ENCODE data around the gene ORAI2. TPM values are rescaled to one million over a fixed set of nuclear protein-coding genes. Genes with fewer than 3 reads are reported as not detected.
A peak's percentile ranks its signal among the peaks of the same experiment; 100 is the strongest.

ORAI2 gene
- total and polyA plus RNA-seq, 4 donors = 7.6 to 48.9 (median 27.4) TPM

DNA sequence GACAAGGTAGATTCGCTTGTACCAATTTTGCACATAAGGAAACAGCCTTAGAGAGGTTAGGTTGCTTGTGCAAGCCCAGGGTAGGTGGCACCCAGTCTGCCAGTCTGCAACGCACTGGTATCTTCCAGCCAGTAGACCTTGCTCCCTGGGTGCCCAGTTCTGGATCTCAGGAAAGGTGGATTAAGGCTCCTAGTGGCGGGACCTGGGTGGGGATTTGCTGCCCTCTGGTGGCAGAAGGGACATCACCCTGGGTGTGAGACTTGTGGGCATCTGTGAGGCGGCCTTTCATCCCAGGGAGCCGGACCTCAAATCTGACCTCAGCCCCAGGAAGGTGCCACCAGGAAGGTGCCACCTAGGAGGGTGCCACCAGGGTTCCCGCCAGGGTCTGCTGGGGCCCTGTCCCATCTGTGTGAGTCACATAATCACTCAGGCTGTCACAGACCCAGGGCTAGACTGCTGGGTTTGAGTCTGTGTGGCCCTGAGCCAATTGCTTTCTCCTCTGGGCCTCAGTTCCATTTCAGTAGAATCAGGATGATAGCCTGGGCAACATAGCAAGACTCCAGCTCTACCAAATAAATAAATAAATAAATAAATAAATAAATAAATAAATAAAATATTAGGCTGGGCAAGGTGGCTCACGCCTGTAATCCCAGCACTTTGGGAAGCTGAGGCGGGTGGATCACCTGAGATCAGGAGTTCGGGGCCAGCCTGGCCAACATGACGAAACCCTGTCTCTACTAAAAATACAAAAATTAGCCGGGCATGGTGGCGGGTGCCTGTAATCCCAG lies 42.5 kb upstream of the ORAI2 start:
- Histone ChIP-seq H3K9me3 (ENCODE audit: control insufficient read depth in 4 of 4, insufficient read depth in 3 of 4, low read length in 3 of 4) (no peaks in the 10 kb centered on the region), H3K36me3 (ENCODE audit: control insufficient read depth in 4 of 4, insufficient read depth in 4 of 4, low read length in 4 of 4) (peaks cover 0 to 12% (median 7%) of the 10 kb centered on the region in 4 donors), H3K27ac (ENCODE audit: low read depth in 1 of 2, low read length in 1 of 2) (no peak overlapping the region), H3K4me3 (no peak overlapping the region), H3K27me3 (ENCODE audit: control insufficient read depth in 3 of 3, insufficient read depth in 3 of 3, low read length in 2 of 3) (no peaks in the 10 kb centered on the region), H3K9ac (ENCODE audit: insufficient read depth in 1 of 2, low read length in 2 of 2) (no peak overlapping the region), H3K4me1 (ENCODE audit: control insufficient read depth in 5 of 5, insufficient read depth in 5 of 5, low read length in 5 of 5) (peaks cover 0 to 3% (median 0%) of the 10 kb centered on the region in 5 donors)
- ATAC-seq (ENCODE audit: insufficient read depth, low FRiP score) = peak; percentile 85
- peak; percentile 78 to 84 (median 79) for DNase-seq
- TF ChIP-seq, protein P1, sequence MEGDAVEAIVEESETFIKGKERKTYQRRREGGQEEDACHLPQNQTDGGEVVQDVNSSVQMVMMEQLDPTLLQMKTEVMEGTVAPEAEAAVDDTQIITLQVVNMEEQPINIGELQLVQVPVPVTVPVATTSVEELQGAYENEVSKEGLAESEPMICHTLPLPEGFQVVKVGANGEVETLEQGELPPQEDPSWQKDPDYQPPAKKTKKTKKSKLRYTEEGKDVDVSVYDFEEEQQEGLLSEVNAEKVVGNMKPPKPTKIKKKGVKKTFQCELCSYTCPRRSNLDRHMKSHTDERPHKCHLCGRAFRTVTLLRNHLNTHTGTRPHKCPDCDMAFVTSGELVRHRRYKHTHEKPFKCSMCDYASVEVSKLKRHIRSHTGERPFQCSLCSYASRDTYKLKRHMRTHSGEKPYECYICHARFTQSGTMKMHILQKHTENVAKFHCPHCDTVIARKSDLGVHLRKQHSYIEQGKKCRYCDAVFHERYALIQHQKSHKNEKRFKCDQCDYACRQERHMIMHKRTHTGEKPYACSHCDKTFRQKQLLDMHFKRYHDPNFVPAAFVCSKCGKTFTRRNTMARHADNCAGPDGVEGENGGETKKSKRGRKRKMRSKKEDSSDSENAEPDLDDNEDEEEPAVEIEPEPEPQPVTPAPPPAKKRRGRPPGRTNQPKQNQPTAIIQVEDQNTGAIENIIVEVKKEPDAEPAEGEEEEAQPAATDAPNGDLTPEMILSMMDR (IDR thresholded peaks at IDR 0.05; ENCODE audit: control extremely low read depth, extremely low read depth) = peak; percentile 84
- 66 to 74% methylated on average over 11 to 12 of the region's 12 CpGs for WGBS, 2 donors

DNA sequence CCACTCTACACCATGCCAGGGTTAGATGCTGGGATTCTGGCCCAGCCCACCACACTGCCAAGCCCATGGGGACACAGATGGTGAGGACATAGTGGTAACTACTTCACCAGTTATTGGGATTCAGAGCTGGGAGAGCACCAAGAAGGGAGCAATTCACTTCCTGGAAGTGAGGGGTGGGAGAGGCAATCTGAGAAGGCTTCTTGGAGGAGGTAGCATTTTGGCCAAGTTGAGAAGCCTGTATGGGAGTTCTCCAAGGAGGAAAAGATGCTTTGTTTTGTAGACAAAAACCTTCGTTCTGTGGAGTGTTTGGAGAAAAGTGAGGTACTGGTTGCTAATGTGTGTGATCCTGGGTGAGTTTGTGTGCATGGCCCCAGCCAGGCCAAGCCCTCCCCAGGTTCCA lies 41.0 kb upstream of the ORAI2 start:
- H3K9me3 ChIP-seq (ENCODE audit: control insufficient read depth in 4 of 4, insufficient read depth in 3 of 4, low read length in 3 of 4) = no peaks in the 10 kb centered on the region
- peaks cover 0 to 12% (median 7%) of the 10 kb centered on the region in 4 donors for H3K36me3 ChIP-seq (ENCODE audit: control insufficient read depth in 4 of 4, insufficient read depth in 4 of 4, low read length in 4 of 4)
- no peak overlapping the region for H3K27ac ChIP-seq (ENCODE audit: low read depth in 1 of 2, low read length in 1 of 2)
- 88 to 100% methylated on average over 1 of the region's 1 CpG for WGBS, 2 donors
- no peak for DNase-seq
- TF ChIP-seq, protein P1 (IDR thresholded peaks at IDR 0.05; ENCODE audit: control extremely low read depth, extremely low read depth) = no peak
- H3K9ac ChIP-seq (ENCODE audit: insufficient read depth in 1 of 2, low read length in 2 of 2) = no peak overlapping the region
- no peak overlapping the region for H3K4me3 ChIP-seq
- no peak for ATAC-seq (ENCODE audit: insufficient read depth, low FRiP score)
- H3K4me1 ChIP-seq (ENCODE audit: control insufficient read depth in 5 of 5, insufficient read depth in 5 of 5, low read length in 5 of 5) = peaks cover 0 to 10% (median 0%) of the 10 kb centered on the region in 5 donors
- no peaks in the 10 kb centered on the region for H3K27me3 ChIP-seq (ENCODE audit: control insufficient read depth in 3 of 3, insufficient read depth in 3 of 3, low read length in 2 of 3)

DNA sequence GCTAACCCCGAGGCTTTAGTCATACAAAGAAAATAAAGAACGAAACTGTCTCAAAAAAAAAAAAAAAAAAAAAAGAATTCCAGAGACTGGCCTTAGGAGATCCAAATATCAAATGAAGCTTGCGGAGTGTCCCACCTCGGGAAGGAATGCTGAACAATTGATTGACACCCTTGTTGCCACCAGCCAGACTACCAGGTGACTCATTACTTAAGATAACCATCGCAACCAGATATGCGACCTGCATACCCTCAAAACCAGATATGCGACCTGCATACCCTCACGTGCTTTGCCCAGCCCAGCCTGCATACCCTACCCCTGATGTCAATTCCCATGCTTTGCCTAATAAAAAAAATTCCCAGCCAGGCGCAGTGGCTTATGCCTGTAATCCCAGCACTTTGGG lies 39.9 kb upstream of the ORAI2 start:
- Histone ChIP-seq H3K27ac (ENCODE audit: low read depth in 1 of 2, low read length in 1 of 2) (no peak overlapping the region), H3K27me3 (ENCODE audit: control insufficient read depth in 3 of 3, insufficient read depth in 3 of 3, low read length in 2 of 3) (no peaks in the 10 kb centered on the region), H3K9ac (ENCODE audit: insufficient read depth in 1 of 2, low read length in 2 of 2) (no peak overlapping the region), H3K4me1 (ENCODE audit: control insufficient read depth in 5 of 5, insufficient read depth in 5 of 5, low read length in 5 of 5) (peaks cover 0 to 12% (median 0%) of the 10 kb centered on the region in 5 donors), H3K9me3 (ENCODE audit: control insufficient read depth in 4 of 4, insufficient read depth in 3 of 4, low read length in 3 of 4) (no peaks in the 10 kb centered on the region), H3K4me3 (no peak overlapping the region), H3K36me3 (ENCODE audit: control insufficient read depth in 4 of 4, insufficient read depth in 4 of 4, low read length in 4 of 4) (peaks cover 0 to 12% (median 6%) of the 10 kb centered on the region in 4 donors)
- TF ChIP-seq, protein P1 (IDR thresholded peaks at IDR 0.05; ENCODE audit: control extremely low read depth, extremely low read depth) = no peak
- WGBS, 2 donors = 94 to 95% methylated on average over 9 of the region's 9 CpGs
- ATAC-seq (ENCODE audit: insufficient read depth, low FRiP score) (no peak), DNase-seq (no peak)

Measured in lung (tissue), 12 donors.